ENCODE measurements around the gene GLI3. TPM values are rescaled to one million over a fixed set of nuclear protein-coding genes. Genes with fewer than 3 reads are reported as not detected.

The GLI3 gene
- total RNA-seq, 4 donors from 2014 or later = 16.5 to 105 (median 22.6) TPM

GRCh38 chr7:42065015-42065414 is 172.0 kb downstream of the GLI3 start:
- Histone ChIP-seq H3K9me3 (no peaks in the 10 kb centered on the region), H3K27ac (no peak overlapping the region), H3K4me3 (no peak overlapping the region), H3K4me1 (no peaks in the 10 kb centered on the region), H3K36me3 (no peaks in the 10 kb centered on the region), H3K27me3 (no peaks in the 10 kb centered on the region)
- DNase-seq = no peak
- TF ChIP-seq CTCF (IDR thresholded peaks at IDR 0.05) (no peak), POLR2A (IDR thresholded peaks at IDR 0.05) (no peak)
- intact Hi-C loops (cut with DNase I; ENCODE audit: low total_unique reads) = no loop called here

GRCh38 chr7:42064534-42064933 is 172.5 kb downstream of the GLI3 start:
- intact Hi-C loops (cut with DNase I; ENCODE audit: low total_unique reads) = no loop called here
- no peak overlapping the region for H3K27ac ChIP-seq
- no peaks in the 10 kb centered on the region for H3K27me3 ChIP-seq
- no peaks in the 10 kb centered on the region for H3K9me3 ChIP-seq
- H3K36me3 ChIP-seq = no peaks in the 10 kb centered on the region
- H3K4me3 ChIP-seq = no peak overlapping the region
- no peak for DNase-seq
- TF ChIP-seq CTCF (IDR thresholded peaks at IDR 0.05) = no peak
- no peak for TF ChIP-seq POLR2A (IDR thresholded peaks at IDR 0.05)
- no peaks in the 10 kb centered on the region for H3K4me1 ChIP-seq

GRCh38 chr7:42059275-42059674 is 177.7 kb downstream of the GLI3 start:
- no peak for DNase-seq
- Histone ChIP-seq H3K4me3 (no peak overlapping the region), H3K4me1 (no peaks in the 10 kb centered on the region), H3K36me3 (no peaks in the 10 kb centered on the region), H3K9me3 (no peaks in the 10 kb centered on the region), H3K27me3 (no peaks in the 10 kb centered on the region), H3K27ac (no peak overlapping the region)
- TF ChIP-seq CTCF (IDR thresholded peaks at IDR 0.05) (no peak), POLR2A (IDR thresholded peaks at IDR 0.05) (no peak)
- intact Hi-C loops (cut with DNase I; ENCODE audit: low total_unique reads) = no loop called here

- TF ChIP-seq POLR2A (IDR thresholded peaks at IDR 0.05) = no peak
- TF ChIP-seq CTCF (IDR thresholded peaks at IDR 0.05) = no peak
- no peaks in the 10 kb centered on the region for H3K36me3 ChIP-seq
- H3K4me1 ChIP-seq = no peaks in the 10 kb centered on the region
- H3K9me3 ChIP-seq = no peaks in the 10 kb centered on the region
- no peak for DNase-seq
- no peaks in the 10 kb centered on the region for H3K27me3 ChIP-seq
- H3K4me3 ChIP-seq = no peak overlapping the region
- no peak overlapping the region for H3K27ac ChIP-seq
- intact Hi-C loops (cut with DNase I; ENCODE audit: low total_unique reads) = no loop called here
Measured at GRCh38 chr7:42057331-42057730, 179.7 kb downstream of the GLI3 start.

GRCh38 chr7:42055171-42055570 is 181.8 kb downstream of the GLI3 start:
- no peaks in the 10 kb centered on the region for H3K27me3 ChIP-seq
- no peaks in the 10 kb centered on the region for H3K36me3 ChIP-seq
- no peaks in the 10 kb centered on the region for H3K9me3 ChIP-seq
- H3K4me3 ChIP-seq = no peak overlapping the region
- intact Hi-C loops (cut with DNase I; ENCODE audit: low total_unique reads) = no loop called here
- TF ChIP-seq POLR2A (IDR thresholded peaks at IDR 0.05) = no peak
- no peak for TF ChIP-seq CTCF (IDR thresholded peaks at IDR 0.05)
- H3K4me1 ChIP-seq = no peaks in the 10 kb centered on the region
- DNase-seq = no peak
- H3K27ac ChIP-seq = no peak overlapping the region
